HCT116 (cell line): Measurements from ENCODE around the gene MMP17. TPM values are rescaled to one million over a fixed set of nuclear protein-coding genes. Genes with fewer than 3 reads are reported as not detected.

ENCODE experiments used
- ATAC-seq: fragments of 200-7000 bp; cut with Tn5 transposase; 2 replicates; pipeline ENCODE4 v1.9.1; 2020; ENCODE audit warnings: mild to moderate bottlenecking, moderate library complexity
- BruUV-seq: library from RNA; stranded (reverse); fragments of 400-500 nt; replicated peaks from 2 replicates; lab custom pipeline; 2021; lab: Mats Ljungman, UMichigan
- CTCF ChIA-PET: fragments of 300-600 bp; sonication (Branson Sonifier 250); formaldehyde crosslinking; loops from one replicate; lab custom pipeline; 2021; ENCODE audit warnings: antibody characterized with exemption; lab: Charles Lee
- POLR2A ChIA-PET: fragments of 300-600, 350-600 bp; sonication (Branson Sonifier 250); formaldehyde crosslinking; loops from one replicate; lab custom pipeline; 2021; ENCODE audit warnings: antibody characterized with exemption; lab: Charles Lee
- RAD21 ChIA-PET, 2 experiments: fragments of 300-600 bp; sonication (Branson Sonifier 250); formaldehyde crosslinking; loops; one replicate each; lab custom pipeline; 2023; ENCODE audit warnings: low total read pairs in 2 of 2; ENCODE audit not compliant: uncharacterized antibody in 2 of 2, unreplicated experiment in 2 of 2, low non-redundant PET in 1 of 2; lab: Charles Lee
- DNase-seq: peaks from one replicate; pipeline ENCODE4 v3.0.0-alpha.2; 2010; ENCODE audit warnings: low read depth, low spot score
- H2AFZ ChIP-seq: fragments of 200-600 bp; shearing (Covaris generic), sonication (generic); 2 replicates; pipeline ENCODE4 v1.6.1; 2017; ENCODE audit warnings: low read depth, mixed run types, mixed read lengths, antibody characterized with exemption, low read length; ENCODE audit not compliant: poor library complexity, severe bottlenecking
- H3K27ac ChIP-seq: 2 replicates; pipeline ENCODE4 v1.5.1; 2012; ENCODE audit warnings: low read depth, low read length
- H3K27me3 ChIP-seq: fragments of 200-600 bp; sonication (generic); 2 replicates; pipeline ENCODE4 v1.6.1; 2016; ENCODE audit warnings: mixed run types, low read length, mixed read lengths; ENCODE audit not compliant: insufficient read depth
- H3K36me3 ChIP-seq, 2 experiments: fragments of 200-500 bp in 1 of 2; fragments of 200-600 bp in 1 of 2; sonication (Bioruptor generic) in 1 of 2; sonication (generic) in 1 of 2; 2 replicates each; pipeline versions ENCODE4 v1.5.1 to v1.6.1; 2014 to 2016; ENCODE audit warnings: low read length in 2 of 2, inconsistent platforms in 1 of 2, mixed read lengths in 1 of 2, mixed run types in 1 of 2; ENCODE audit not compliant: insufficient read depth in 2 of 2, control insufficient read depth in 1 of 2
- H3K4me1 ChIP-seq, 2 experiments: fragments of 200-600 bp in 1 of 2; sonication (generic) in 1 of 2; 2 replicates each; pipeline versions ENCODE4 v1.5.1 to v1.6.1; 2012 to 2017; ENCODE audit warnings: low read length in 2 of 2, inconsistent platforms in 1 of 2, mild to moderate bottlenecking in 1 of 2, mixed read lengths in 1 of 2, mixed run types in 1 of 2, moderate library complexity in 1 of 2; ENCODE audit not compliant: insufficient read depth in 2 of 2, control insufficient read depth in 1 of 2
- H3K4me2 ChIP-seq: fragments of 200-600 bp; sonication (generic); 2 replicates; pipeline ENCODE4 v1.6.1; 2017; ENCODE audit warnings: mixed run types, low read length, mixed read lengths
- H3K4me3 ChIP-seq, 2 experiments: fragments of 200-600 bp in 1 of 2; sonication (generic) in 1 of 2; replicated peaks in 1 of 2; 2 replicates each; pipeline ENCODE4 v1.5.1; 2011 to 2016; ENCODE audit warnings: low read length in 2 of 2, control low read depth in 1 of 2, low read depth in 1 of 2, mild to moderate bottlenecking in 1 of 2, mixed read lengths in 1 of 2, mixed run types in 1 of 2
- H3K79me2 ChIP-seq: fragments of 200-600 bp; sonication (generic); 2 replicates; pipeline ENCODE4 v1.6.1; 2017; ENCODE audit warnings: mild to moderate bottlenecking, mixed run types, low read length, moderate library complexity, mixed read lengths; ENCODE audit not compliant: insufficient read depth
- H3K9ac ChIP-seq: fragments of 200-600 bp; sonication (generic); 2 replicates; pipeline ENCODE4 v1.6.1; 2016; ENCODE audit warnings: low read length, mixed read lengths
- H3K9me2 ChIP-seq: fragments of 200-600 bp; sonication (generic), shearing (Covaris generic); 2 replicates; pipeline ENCODE4 v1.6.1; 2017; ENCODE audit warnings: mixed run types, mild to moderate bottlenecking, moderate library complexity; ENCODE audit not compliant: insufficient read depth
- H3K9me3 ChIP-seq, 2 experiments: fragments of 200-500 bp in 1 of 2; fragments of 200-600 bp in 1 of 2; sonication (Bioruptor generic) in 1 of 2; sonication (generic) in 1 of 2; 2 replicates each; pipeline ENCODE4 v1.6.1; 2014 to 2017; ENCODE audit warnings: low read length in 2 of 2, mixed read lengths in 2 of 2, inconsistent platforms in 1 of 2, low read depth in 1 of 2, mild to moderate bottlenecking in 1 of 2, mixed run types in 1 of 2, moderate library complexity in 1 of 2; ENCODE audit not compliant: control insufficient read depth in 1 of 2, insufficient read depth in 1 of 2
- H4K20me1 ChIP-seq: fragments of 200-600 bp; sonication (generic), shearing (Covaris generic); 2 replicates; pipeline ENCODE4 v1.6.1; 2017; ENCODE audit warnings: mixed run types, mild to moderate bottlenecking, moderate library complexity; ENCODE audit not compliant: insufficient read depth
- ATF3 ChIP-seq: IDR thresholded peaks from 2 replicates; pipeline ENCODE4 v1.6.1; 2012
- CEBPB ChIP-seq: IDR thresholded peaks from 2 replicates; pipeline ENCODE4 v1.6.1; 2012; ENCODE audit warnings: low read depth
- CTCF ChIP-seq, 3 experiments: fragments of 200-600 bp in 1 of 3; sonication (generic) in 1 of 3; IDR thresholded peaks in 2 of 3; conservative IDR thresholded peaks in 1 of 3; 2 replicates each; pipeline ENCODE4 v1.5.1; 2012 to 2017; ENCODE audit warnings: low read depth in 2 of 3, low read length in 2 of 3, antibody characterized with exemption in 1 of 3, borderline replicate concordance in 1 of 3, control low read depth in 1 of 3, mild to moderate bottlenecking in 1 of 3, mixed read lengths in 1 of 3, mixed run types in 1 of 3, moderate library complexity in 1 of 3; ENCODE audit not compliant: insufficient read depth in 1 of 3
- EGR1 ChIP-seq: IDR thresholded peaks from 2 replicates; pipeline ENCODE4 v1.6.1; 2012; ENCODE audit warnings: low read depth
- ELF1 ChIP-seq: IDR thresholded peaks from 2 replicates; pipeline ENCODE4 v1.6.1; 2012; ENCODE audit warnings: low read depth, borderline replicate concordance
- EZH2 ChIP-seq: fragments of 200-600 bp; sonication (generic); IDR thresholded peaks from 2 replicates; pipeline ENCODE4 v1.6.1; 2017; ENCODE audit warnings: antibody characterized with exemption, mixed run types
- FOSL1 ChIP-seq: IDR thresholded peaks from 2 replicates; pipeline ENCODE4 v1.6.1; 2012; ENCODE audit warnings: low read depth
- JUND ChIP-seq: IDR thresholded peaks from 2 replicates; pipeline ENCODE4 v1.6.1; 2012
- MAX ChIP-seq: IDR thresholded peaks from 2 replicates; pipeline ENCODE4 v1.6.1; 2012
- RAD21 ChIP-seq: IDR thresholded peaks from 2 replicates; pipeline ENCODE4 v1.6.1; 2012; ENCODE audit warnings: low read depth, mild to moderate bottlenecking
- REST ChIP-seq: IDR thresholded peaks from 2 replicates; pipeline ENCODE4 v1.6.1; 2012; ENCODE audit warnings: low read depth
- SP1 ChIP-seq: IDR thresholded peaks from 2 replicates; pipeline ENCODE4 v1.6.1; 2012; ENCODE audit warnings: low read depth
- SRF ChIP-seq: IDR thresholded peaks from 2 replicates; pipeline ENCODE4 v1.6.1; 2012; ENCODE audit warnings: low read depth
- TCF7L2 ChIP-seq: IDR thresholded peaks from 2 replicates; pipeline ENCODE4 v1.7.0; 2011; ENCODE audit warnings: borderline replicate concordance, inconsistent platforms; ENCODE audit not compliant: insufficient read depth, insufficient read length; ENCODE audit errors: extremely low read depth
- ZFX ChIP-seq: fragments of 450-650 bp; IDR thresholded peaks from 2 replicates; pipeline ENCODE4 v1.6.1; 2017
- ZNF274 ChIP-seq: fragments of 200-500 bp; sonication (Bioruptor generic); IDR thresholded peaks from 2 replicates; pipeline ENCODE4 v1.6.1; 2014; ENCODE audit warnings: mild to moderate bottlenecking, low read depth, low read length, inconsistent platforms
- intact Hi-C: fragments of 100-400 bp; cut with micrococcal nuclease; formaldehyde crosslinking; loops from 2 replicates; pipeline ENCODE4 v1.10.0; 2022
- total RNA-seq: library from RNA; stranded (reverse); gene quantifications from one replicate; pipeline ENCODE4 v1.2.1, GENCODE V29; 2021; ENCODE audit not compliant: unreplicated experiment

MMP17 gene
- total RNA-seq, 1 experiment from 2014 or later, result 14.3 TPM

- ATAC-seq (no peak), DNase-seq (no peak)
- Histone ChIP-seq H2AFZ (no peak overlapping the region), H3K27ac (no peak overlapping the region), H3K27me3 (no peaks in the 10 kb centered on the region), H3K4me1 (peaks cover 10 to 19% of the 10 kb centered on the region in 2 experiments), H3K4me2 (no peak overlapping the region), H3K4me3 (no peak overlapping the region), H3K79me2 (peaks cover 19% of the 10 kb centered on the region), H3K9me3 (no peaks in the 10 kb centered on the region), H3K36me3 (peaks cover 9 to 46% of the 10 kb centered on the region in 2 experiments; a peak in 3 of 4 replicates), H3K9ac (no peak overlapping the region), H3K9me2 (no peaks in the 10 kb centered on the region), H4K20me1 (no peaks in the 10 kb centered on the region)
- no TSS peak for BruUV-seq
- ChIA-PET CTCF (no interaction called here), RAD21 (interaction anchor here in 1 of 2 experiments (0.6 kb wide), 1 partner anchor 371 kb away, joined by 3 read pairs; no protein-coding TSS in a partner anchor), POLR2A (no interaction called here)
- TF ChIP-seq ATF3, result no peak
- TF ChIP-seq TCF7L2, result no peak
- intact Hi-C loops, result no loop called here
These were observed 40.1 kb upstream of the MMP17 start for GRCh38 chr12:131788070-131788469.

DNA sequence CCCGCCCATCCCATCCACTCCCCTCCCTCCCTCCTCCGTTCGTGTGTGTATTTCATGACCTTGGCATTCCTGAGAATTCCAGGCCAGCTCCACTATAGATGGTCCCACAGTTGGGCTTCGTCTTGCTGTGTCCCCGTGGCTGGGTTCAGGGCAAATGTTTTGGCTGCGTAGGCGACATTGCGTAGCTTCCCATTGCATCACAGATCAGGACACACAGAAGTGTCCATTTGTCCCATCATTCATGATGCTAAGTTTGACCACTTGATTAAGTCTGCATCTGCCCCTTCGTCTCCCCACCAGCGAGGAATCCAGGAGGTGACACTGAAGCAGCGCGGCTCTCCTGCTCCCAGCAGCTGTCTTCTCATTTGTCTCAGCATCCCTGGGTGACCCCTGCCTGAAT, 38.6 kb upstream of the MMP17 start:
- Histone ChIP-seq H3K9me3 (no peaks in the 10 kb centered on the region), H4K20me1 (no peaks in the 10 kb centered on the region)
- TF ChIP-seq JUND (no peak), ELF1 (no peak), ZFX (no peak), ZNF274 (no peak), FOSL1 (no peak), CTCF (IDR thresholded peaks at IDR 0.05 in 2 of 3, conservative IDR thresholded peaks at IDR 0.05 in 1 of 3; ENCODE audit: borderline replicate concordance in 1 of 3, insufficient read depth in 1 of 3, low read depth in 2 of 3, low read length in 2 of 3) (no peak), EGR1 (no peak), MAX (no peak), REST (no peak), EZH2 (no peak), CEBPB (no peak), ATF3 (no peak), SRF (no peak), SP1 (no peak), RAD21 (no peak), TCF7L2 (no peak)

More for the DNA sequence above, 38.6 kb upstream of the MMP17 start:
- H3K79me2 ChIP-seq, result peaks cover 16% of the 10 kb centered on the region
- no peak overlapping the region for H2AFZ ChIP-seq
- CTCF ChIA-PET, result no interaction called here
- H3K9ac ChIP-seq, result no peak overlapping the region
- H3K27me3 ChIP-seq, result no peaks in the 10 kb centered on the region
- POLR2A ChIA-PET, result no interaction called here
- ATAC-seq, result no peak
- no peaks in the 10 kb centered on the region for H3K9me2 ChIP-seq
- DNase-seq, result no peak
- peaks cover 9 to 46% of the 10 kb centered on the region in 2 experiments; a peak in 3 of 4 replicates for H3K36me3 ChIP-seq
- RAD21 ChIA-PET, result no interaction called here
- H3K4me2 ChIP-seq, result no peak overlapping the region
- BruUV-seq, result no TSS peak
- H3K27ac ChIP-seq, result no peak overlapping the region
- intact Hi-C loops, result no loop called here
- H3K4me3 ChIP-seq, result no peak overlapping the region
- H3K4me1 ChIP-seq, result peaks cover 3 to 5% of the 10 kb centered on the region in 2 experiments
